Stimulated activated CD8-positive, alpha-beta memory T cell treated with anti-CD3 and anti-CD28 coated beads, Interleukin-7, amount 100 ng/mL, for 24 hours (primary cell): ENCODE measurements around the gene APCDD1L.
A peak's percentile ranks its signal among the peaks of the same experiment; 100 is the strongest.

Experiments used
- DNase-seq: peaks from one replicate; pipeline ENCODE4 v3.0.0-alpha.2; 2020; ENCODE audit warnings: low read depth

APCDD1L gene

DNA sequence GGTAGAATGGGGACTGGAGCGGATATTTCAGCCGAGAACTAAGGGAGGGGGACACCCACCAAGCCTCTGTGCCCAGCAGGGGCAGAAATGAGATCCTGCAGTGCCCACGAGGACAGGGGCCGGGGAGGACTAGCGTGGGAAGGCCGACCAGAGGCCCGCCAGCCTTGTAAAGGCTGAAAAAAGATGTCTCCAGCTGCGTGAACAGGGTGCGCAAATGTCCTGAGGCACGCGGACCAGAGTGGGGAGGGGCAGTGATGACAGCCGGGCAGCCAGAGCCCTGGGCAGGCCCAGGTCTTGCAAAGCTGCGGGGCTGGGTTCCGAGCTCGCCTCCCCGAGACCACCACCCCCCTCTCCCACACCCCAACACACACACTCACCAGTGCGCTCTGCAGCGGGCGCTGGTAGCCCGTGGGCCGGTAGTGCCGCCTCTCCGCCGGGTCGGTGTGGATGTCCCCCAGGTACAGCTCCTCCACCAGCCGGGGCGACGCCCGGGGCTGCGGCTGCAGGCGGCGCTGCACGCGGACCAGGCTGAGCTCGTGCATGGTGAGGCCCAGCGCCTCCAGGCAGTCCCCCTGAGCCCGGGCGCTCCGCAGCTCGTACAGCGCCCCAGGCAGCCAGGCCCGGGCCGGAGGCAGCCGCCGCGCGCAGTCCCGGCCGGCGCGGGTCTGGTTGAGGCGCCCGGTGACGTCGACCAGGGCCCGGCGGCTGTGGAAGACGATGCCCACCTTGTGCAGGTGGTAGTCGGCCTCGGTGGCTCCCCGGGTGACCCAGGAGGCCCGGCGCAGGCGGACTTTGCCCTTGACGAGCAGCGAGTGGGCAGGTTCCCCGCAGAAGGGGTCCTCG is 48.2 kb downstream of the APCDD1L start:
- DNase-seq, result no peak

DNA sequence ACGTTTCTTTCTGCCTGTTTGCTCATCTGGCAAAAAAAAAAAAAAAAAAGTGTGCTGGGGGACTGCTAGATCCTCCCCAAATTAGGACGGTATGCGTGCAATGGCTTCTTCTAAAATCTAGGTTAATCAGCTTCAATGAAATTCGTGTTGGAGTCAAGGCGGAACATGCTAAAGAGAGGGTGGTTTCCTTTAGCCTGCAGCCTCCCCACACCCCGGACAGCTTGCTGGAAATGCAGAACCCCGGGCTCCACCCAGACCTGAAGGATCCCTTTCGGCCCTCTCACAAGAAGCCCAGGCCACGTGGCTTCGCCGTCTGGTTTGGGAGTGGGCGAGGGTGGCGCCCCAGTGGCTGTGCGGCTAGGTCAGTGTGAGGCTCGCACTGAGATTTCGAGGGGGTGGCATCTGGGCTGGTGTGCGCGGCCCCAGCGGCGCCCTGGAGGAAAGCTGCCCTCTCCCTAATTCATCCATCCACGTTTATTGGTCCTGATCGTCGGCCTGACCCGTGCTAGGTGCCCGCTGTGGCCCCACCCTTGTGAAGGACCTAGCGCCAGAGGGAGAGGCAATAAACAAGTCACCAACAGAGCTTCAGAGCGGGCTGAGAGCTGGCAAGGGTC is 49.0 kb downstream of the APCDD1L start:
- DNase-seq, result no peak

DNA sequence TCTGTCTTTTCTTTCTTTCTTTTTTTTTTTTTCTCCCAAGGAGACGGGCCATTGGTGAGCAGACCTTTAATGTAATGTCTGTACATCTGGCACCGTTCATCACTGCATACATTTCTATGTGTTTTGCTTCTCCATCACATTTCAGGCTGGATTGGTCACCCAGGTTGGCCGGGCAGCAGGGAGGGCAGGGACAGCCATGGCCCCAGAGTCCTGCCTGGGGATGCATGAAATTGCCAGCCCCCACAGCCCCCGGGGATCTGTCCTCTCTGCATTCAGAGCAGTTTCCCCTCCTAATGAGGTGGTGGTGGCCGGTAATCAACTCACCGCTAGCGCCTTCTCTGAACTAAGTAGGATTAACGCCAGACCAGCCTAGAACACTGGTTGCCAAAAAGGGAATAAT is 50.4 kb downstream of the APCDD1L start:
- no peak for DNase-seq

DNA sequence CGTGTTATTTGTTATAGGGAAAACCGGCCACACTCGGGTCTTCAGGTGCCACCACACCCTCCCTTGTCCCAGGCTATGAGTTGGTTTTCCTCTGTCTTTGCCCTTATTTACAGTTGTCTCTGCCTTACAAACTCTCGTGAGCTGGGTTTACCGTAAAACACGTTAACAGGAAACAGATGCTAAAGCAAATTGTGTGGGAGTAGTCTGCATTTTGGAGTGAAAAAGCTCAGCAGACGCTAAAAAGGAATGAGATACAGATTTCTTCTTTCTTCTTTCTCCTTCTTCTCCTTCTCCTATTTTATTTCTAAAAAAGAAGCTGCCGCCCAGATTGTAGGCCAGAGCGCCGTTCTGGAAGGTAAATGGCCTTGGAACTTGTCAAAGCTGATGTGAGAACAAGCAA is 51.9 kb downstream of the APCDD1L start:
- DNase-seq, result no peak

- DNase-seq, result no peak
Observed at GRCh38 chr20:58461899-58462298, 53.3 kb downstream of the APCDD1L start.

DNA sequence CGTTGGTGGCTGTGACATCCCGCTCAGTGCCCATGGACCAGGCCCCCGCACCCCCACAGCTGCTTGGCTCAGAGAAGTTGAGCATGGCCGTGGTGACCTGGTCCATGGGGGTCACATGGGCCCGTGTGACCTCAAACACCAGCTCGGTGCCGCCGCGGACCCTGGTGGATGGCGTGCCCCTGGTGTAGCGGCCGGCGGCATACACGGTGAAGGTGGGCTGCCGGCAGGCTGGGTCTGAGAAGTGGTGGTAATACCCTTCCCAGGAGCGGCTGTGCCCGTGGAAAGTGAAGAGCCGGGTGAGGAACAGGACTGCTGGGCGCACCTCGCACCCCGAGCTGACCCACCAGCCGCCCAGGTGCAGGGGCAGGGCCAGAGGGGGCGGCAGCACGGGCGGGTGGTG is 54.1 kb downstream of the APCDD1L start:
- no peak for DNase-seq

GRCh38 chr20:58459058-58459750 is 56.0 kb downstream of the APCDD1L start:
- no peak for DNase-seq

- DNase-seq, result no peak
Observed at GRCh38 chr20:58458342-58459057, 56.7 kb downstream of the APCDD1L start.

DNA sequence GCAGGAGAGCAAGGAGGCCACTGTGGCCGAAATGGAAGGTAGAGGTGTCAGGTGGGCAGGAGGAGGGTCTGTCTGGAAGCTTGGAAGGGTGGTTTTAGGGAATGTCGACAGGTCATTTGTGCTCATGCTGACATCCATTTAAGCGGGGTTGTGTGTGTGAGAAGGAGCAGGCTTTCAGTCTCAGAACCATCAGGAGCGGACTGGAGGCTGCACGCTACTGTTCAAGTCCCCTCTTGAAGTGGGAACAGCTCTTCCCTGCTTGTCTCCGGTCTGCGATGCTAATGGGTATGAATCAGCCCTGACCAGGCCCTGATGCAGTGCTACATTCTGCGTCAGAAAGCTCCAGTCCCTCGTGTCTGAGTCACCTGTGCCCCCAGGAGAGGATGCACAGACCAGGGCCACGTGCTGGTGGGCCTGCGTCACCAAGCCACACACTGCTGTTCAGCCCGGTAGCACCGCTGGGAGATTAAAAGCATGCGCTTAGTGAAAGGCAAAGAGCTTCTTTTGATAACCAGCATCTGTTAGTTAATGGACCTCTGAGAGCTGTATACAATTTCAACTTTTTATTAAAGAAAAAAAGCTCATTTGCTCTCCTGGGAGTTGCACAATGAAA is 58.0 kb downstream of the APCDD1L start:
- DNase-seq, result no peak

DNA sequence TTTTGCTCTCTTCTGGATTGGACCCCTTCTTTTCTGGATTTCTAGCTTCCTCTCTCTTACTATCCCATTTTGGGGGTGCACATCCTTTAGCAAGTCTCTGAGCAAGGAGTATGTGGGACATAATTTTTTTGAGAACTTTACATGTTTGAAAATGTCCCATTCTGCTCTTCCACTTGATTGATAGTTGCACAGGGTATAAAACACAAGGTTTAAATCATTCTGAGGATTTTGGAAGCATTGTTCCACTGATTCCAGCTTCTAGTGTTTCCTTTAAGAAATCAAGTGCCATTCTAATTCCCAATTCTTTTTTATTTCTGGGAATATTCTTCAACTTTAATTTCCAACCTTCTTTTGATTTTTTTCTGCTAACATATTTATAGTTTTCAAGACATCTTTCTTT is 60.7 kb downstream of the APCDD1L start:
- DNase-seq, result no peak

DNA sequence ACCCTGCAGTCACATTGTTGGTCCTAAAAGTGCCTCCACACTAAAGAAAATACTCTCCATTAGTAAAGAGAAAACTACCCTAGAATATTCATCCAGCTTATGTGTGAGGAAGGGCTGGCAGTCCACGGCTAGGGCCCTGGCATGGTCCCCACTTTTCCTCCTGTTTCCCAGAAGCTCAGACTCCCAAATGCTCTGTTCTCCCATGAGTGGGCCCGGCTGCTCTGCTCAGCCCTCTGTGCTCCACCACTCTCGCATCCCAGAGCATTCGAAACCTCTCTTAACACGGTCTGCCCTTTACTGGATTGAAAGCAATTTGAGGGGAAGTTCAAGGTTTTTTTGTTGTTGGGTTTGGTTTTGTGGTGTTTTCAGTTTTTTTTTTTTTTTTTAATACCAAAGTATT is 61.8 kb downstream of the APCDD1L start:
- DNase-seq, result no peak

DNA sequence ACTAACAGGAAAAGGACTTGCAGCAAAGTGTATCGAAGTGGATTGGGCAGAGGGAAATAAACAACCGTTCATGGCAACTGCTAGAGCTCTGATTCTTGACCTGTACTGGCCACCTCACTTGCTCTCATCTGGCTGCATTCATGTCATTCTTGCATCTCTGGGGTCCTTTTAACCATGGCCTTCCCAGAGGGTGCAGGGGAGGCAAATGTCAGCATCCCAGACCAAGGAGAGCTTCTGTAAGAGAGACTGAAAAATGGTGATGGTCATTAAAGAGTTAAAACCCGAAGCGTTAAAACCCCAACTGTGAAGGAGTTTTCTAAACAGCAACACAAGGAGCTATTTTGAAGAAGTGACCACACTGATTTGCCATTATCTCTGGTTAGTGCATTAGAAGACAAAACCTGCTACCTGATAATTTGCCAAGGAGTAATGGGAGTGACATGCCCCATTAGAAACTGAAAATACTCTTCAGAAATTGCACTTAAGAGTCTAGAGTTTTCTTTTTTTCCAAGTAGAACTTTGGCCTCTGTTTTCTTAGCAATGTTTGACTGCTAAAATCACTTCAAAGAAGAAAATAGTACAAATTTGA is 62.4 kb downstream of the APCDD1L start:
- DNase-seq, result no peak

GRCh38 chr20:58450254-58450653 is 64.9 kb downstream of the APCDD1L start:
- DNase-seq, result no peak

DNA sequence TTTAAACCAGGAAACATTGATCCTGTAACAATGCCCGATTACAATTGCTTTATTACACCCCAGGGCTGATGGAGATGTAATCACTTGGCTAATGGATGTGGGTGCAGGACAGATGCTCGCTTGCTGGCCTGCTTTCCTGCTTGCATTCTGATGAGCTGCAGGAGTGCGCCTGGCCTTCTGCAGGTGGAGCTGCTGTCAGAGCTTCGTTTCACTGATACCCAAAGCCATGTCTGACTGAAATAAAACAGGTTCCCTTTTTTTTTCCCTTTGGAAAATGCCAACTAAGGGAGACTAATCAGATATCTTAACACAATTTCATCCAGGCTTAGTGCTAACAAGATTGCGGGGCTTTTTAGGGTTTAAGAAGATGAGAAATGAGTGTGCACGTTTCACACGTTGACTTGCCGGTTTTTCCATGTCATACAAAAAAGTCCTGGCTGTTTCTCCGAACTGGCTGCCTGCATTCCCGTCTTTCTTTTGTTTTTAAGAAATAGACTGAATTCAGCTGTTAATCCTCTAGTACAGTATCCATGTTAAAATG is 65.4 kb downstream of the APCDD1L start:
- no peak for DNase-seq

GRCh38 chr20:58448958-58449357 is 66.2 kb downstream of the APCDD1L start:
- no peak for DNase-seq

- DNase-seq, result peak; percentile 4
Observed at GRCh38 chr20:58447511-58448391, 67.4 kb downstream of the APCDD1L start.

GRCh38 chr20:58446960-58447265 is 68.3 kb downstream of the APCDD1L start:
- no peak for DNase-seq

DNA sequence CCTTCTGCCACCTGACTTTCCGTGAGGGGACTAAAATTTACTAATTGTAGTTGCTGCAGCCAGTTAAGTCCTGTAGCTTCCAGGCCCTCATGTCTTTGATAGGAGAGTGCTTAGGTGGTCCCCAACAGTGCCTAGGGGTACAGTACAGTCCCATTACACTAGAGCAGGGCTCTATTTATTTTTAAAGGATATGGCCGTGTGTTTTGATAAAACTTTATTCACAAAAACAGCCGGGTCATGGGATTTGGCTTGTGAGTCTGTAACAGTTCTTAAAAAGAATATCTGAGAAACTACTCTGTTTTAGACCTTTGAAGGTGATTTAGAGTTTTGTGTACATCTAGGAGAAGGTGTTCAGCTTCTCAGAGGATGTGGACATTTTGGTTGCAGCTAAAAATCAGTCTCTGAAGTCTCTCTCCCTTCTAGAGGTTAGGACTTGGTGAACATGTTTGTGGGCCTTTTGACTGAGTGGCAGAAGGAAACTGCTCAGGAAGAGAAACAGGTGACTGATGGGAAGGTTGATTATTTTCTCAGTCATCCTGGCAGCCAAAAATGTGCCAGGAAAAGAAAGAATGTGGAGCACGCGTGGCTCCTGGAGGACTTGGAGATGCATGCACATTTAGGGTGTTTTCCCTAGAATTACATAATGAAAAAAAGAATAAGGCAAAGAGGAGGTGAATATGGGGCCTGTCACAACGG is 68.8 kb downstream of the APCDD1L start:
- no peak for DNase-seq

GRCh38 chr20:58444746-58445255 is 70.4 kb downstream of the APCDD1L start:
- DNase-seq, result no peak

GRCh38 chr20:58441723-58442122 is 73.5 kb downstream of the APCDD1L start:
- DNase-seq, result no peak
